BLaER1 treated with 17β-estradiol and CSF1 and Interleukin-3, amounts not matched to agents 10 nM and 100 nM (cell line): ENCODE measurements around the gene INPP5A.
A peak's percentile ranks its signal among the peaks of the same experiment; 100 is the strongest.

Source experiments
- H3K27ac ChIP-seq, 11 experiments: shearing (Covaris generic); formaldehyde crosslinking; 2 replicates each; pipeline ENCODE4 v1.8.1; 2022
- H3K27me3 ChIP-seq, 11 experiments: shearing (Covaris generic); formaldehyde crosslinking; 2 replicates each; pipeline ENCODE4 v1.8.1; 2022
- H3K36me3 ChIP-seq, 11 experiments: shearing (Covaris generic); formaldehyde crosslinking; 2 replicates each; pipeline ENCODE4 v1.8.1; 2022
- H3K4me1 ChIP-seq, 10 experiments: shearing (Covaris generic); formaldehyde crosslinking; 2 replicates each; pipeline ENCODE4 v1.8.1; 2022
- H3K4me2 ChIP-seq, 11 experiments: shearing (Covaris generic); formaldehyde crosslinking; 2 replicates each; pipeline ENCODE4 v1.8.1; 2022
- H3K4me3 ChIP-seq, 10 experiments: shearing (Covaris generic); formaldehyde crosslinking; 2 replicates each; pipeline ENCODE4 v1.8.1; 2022
- H3K9ac ChIP-seq, 11 experiments: shearing (Covaris generic); formaldehyde crosslinking; 2 replicates each; pipeline ENCODE4 v1.8.1; 2022
- H3K9me3 ChIP-seq, 11 experiments: shearing (Covaris generic); formaldehyde crosslinking; replicated peaks in 1 of 11; 2 replicates each; pipeline ENCODE4 v1.8.1; 2022
- H4K20me1 ChIP-seq, 11 experiments: shearing (Covaris generic); formaldehyde crosslinking; 2 replicates each; pipeline ENCODE4 v1.8.1; 2022
- Cebpa-rat ChIP-seq, 11 experiments: shearing (Covaris generic); IDR thresholded peaks; 2 replicates each; pipeline ENCODE4 v1.8.1; 2022

INPP5A gene

DNA sequence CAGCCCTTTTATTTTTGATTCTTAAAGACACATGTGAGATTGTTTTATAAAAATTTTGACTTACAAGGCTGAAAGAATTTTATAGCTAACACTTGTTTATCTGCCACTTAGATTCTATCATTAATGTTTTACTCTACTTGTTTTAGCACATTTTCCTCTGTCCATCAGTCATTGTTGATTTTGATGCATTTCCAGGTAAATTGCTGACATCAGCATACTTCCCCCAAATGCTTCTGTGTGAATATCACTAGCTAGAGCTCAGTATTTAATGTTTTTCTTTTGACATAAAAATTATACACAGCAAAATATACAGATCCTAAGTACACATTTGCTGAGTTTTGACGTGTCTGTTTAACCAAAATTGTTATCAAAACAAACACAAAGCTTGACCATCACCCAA, 43.0 kb downstream of the INPP5A start:
- H3K9me3 ChIP-seq: peaks cover 6 to 17% (median 11%) of the 10 kb centered on the region in 11 experiments; a peak in 20 of 22 replicates
- H3K4me2 ChIP-seq: peak overlapping the region in 4 of 11 experiments; percentile 98 to 100 (median 100); a peak in 4 of 22 replicates
- H3K27me3 ChIP-seq: peaks cover 0 to 98% (median 0%) of the 10 kb centered on the region in 11 experiments; a peak in 5 of 22 replicates
- H3K9ac ChIP-seq: no peak overlapping the region
- H3K4me1 ChIP-seq: peaks cover 39 to 78% (median 70%) of the 10 kb centered on the region in 10 experiments
- H3K4me3 ChIP-seq: no peak overlapping the region
- no peak overlapping the region for H3K27ac ChIP-seq
- H4K20me1 ChIP-seq: peaks cover 43 to 92% (median 50%) of the 10 kb centered on the region in 11 experiments
- peaks cover 0 to 25% (median 10%) of the 10 kb centered on the region in 11 experiments; a peak in 11 of 22 replicates for H3K36me3 ChIP-seq
- no peak for TF ChIP-seq Cebpa-rat (IDR thresholded peaks at IDR 0.05)

- no peak overlapping the region for H3K27ac ChIP-seq
- peaks cover 6 to 17% (median 11%) of the 10 kb centered on the region in 11 experiments; a peak in 20 of 22 replicates for H3K9me3 ChIP-seq
- H4K20me1 ChIP-seq: peaks cover 28 to 92% (median 37%) of the 10 kb centered on the region in 11 experiments
- H3K9ac ChIP-seq: no peak overlapping the region
- TF ChIP-seq Cebpa-rat (IDR thresholded peaks at IDR 0.05): no peak
- 0 out of 22 replicates have a peak overlapping the region, but pooled peaks of 1 of the 11 experiments have one; percentile 15 for H3K4me2 ChIP-seq
- H3K36me3 ChIP-seq: peaks cover 0 to 25% (median 10%) of the 10 kb centered on the region in 11 experiments; a peak in 11 of 22 replicates
- H3K4me1 ChIP-seq: peaks cover 39 to 78% (median 70%) of the 10 kb centered on the region in 10 experiments
- no peak overlapping the region for H3K4me3 ChIP-seq
- H3K27me3 ChIP-seq: peaks cover 0 to 97% (median 0%) of the 10 kb centered on the region in 11 experiments; a peak in 5 of 22 replicates
Observed at GRCh38 chr10:132582137-132582536, 44.5 kb downstream of the INPP5A start.

- peaks cover 39 to 78% (median 70%) of the 10 kb centered on the region in 10 experiments for H3K4me1 ChIP-seq
- H3K9me3 ChIP-seq: peaks cover 6 to 17% (median 11%) of the 10 kb centered on the region in 11 experiments; a peak in 20 of 22 replicates
- TF ChIP-seq Cebpa-rat (IDR thresholded peaks at IDR 0.05): no peak
Observed at GRCh38 chr10:132582771-132583170, 45.2 kb downstream of the INPP5A start.

DNA sequence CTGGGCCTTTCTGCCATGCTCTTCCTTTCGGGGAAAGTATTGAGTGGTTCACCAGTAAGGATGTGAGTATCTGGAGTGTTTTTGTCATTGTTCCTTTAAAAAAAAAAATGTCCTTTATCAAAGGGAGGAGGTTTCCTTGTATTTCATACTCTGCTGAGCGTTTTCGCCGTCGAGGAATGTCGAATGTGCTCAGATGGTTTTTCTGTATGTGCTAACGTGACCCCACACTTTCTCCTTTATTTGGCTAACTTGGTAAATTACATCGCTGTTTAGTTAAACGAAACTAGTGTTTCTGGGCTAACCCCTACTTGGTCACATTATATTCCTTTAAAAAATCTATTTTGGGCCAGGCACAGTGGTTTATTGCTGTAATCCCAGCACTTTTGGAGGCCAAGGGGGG, 45.9 kb downstream of the INPP5A start:
- H3K36me3 ChIP-seq: peaks cover 0 to 25% (median 10%) of the 10 kb centered on the region in 11 experiments; a peak in 10 of 22 replicates
- H3K27me3 ChIP-seq: peaks cover 0 to 86% (median 0%) of the 10 kb centered on the region in 11 experiments; a peak in 5 of 22 replicates
- H3K4me1 ChIP-seq: peaks cover 38 to 78% (median 70%) of the 10 kb centered on the region in 10 experiments
- H3K4me2 ChIP-seq: peak overlapping the region in 6 of 11 experiments; percentile 3 to 59 (median 30); a peak in 8 of 22 replicates
- H3K9me3 ChIP-seq: peaks cover 6 to 17% (median 11%) of the 10 kb centered on the region in 11 experiments; a peak in 20 of 22 replicates
- no peak overlapping the region for H3K4me3 ChIP-seq
- peak overlapping the region in 1 of 11 experiments; percentile 4; a peak in 1 of 22 replicates for H3K27ac ChIP-seq
- no peak overlapping the region for H3K9ac ChIP-seq
- TF ChIP-seq Cebpa-rat (IDR thresholded peaks at IDR 0.05): no peak
- peaks cover 15 to 92% (median 24%) of the 10 kb centered on the region in 11 experiments; a peak in 19 of 22 replicates for H4K20me1 ChIP-seq

More at GRCh38 chr10:132582771-132583170, 45.2 kb downstream of the INPP5A start:
- peaks cover 0 to 25% (median 10%) of the 10 kb centered on the region in 11 experiments; a peak in 10 of 22 replicates for H3K36me3 ChIP-seq
- H3K4me3 ChIP-seq: no peak overlapping the region
- H3K27ac ChIP-seq: no peak overlapping the region
- H4K20me1 ChIP-seq: peaks cover 22 to 92% (median 30%) of the 10 kb centered on the region in 11 experiments; a peak in 21 of 22 replicates
- no peak overlapping the region for H3K9ac ChIP-seq
- H3K27me3 ChIP-seq: peaks cover 0 to 93% (median 0%) of the 10 kb centered on the region in 11 experiments; a peak in 5 of 22 replicates
- H3K4me2 ChIP-seq: peak overlapping the region in 2 of 11 experiments; percentile 47 to 59; a peak in 3 of 22 replicates

DNA sequence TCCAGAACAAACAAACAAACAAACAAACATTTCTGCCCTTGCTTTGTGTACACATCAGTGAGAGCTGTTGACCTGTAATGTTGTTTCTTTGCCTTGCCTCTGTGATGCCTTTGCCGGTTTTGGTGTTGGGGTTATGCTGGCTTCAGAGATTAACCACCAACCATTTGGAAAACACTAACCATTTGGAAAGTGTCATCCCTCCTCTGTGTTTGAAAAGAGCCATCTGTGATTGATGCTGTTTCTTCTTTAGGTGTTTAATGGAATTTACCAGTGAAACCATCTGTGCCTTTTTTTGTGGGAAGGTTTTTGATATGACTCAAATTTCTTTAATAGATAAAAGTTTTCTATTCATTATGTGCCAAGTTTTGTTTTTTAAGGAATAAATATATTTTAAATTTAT, 46.5 kb downstream of the INPP5A start:
- H3K4me3 ChIP-seq: no peak overlapping the region
- H3K4me2 ChIP-seq: peak overlapping the region in 6 of 11 experiments; percentile 3 to 59 (median 30); a peak in 7 of 22 replicates
- peak overlapping the region in 1 of 11 experiments; percentile 4; a peak in 1 of 22 replicates for H3K27ac ChIP-seq
- H3K36me3 ChIP-seq: peaks cover 0 to 25% (median 10%) of the 10 kb centered on the region in 11 experiments; a peak in 10 of 22 replicates
- H3K9ac ChIP-seq: no peak overlapping the region; a peak in 1 of 22 replicates
- H4K20me1 ChIP-seq: peaks cover 8 to 90% (median 17%) of the 10 kb centered on the region in 11 experiments; a peak in 19 of 22 replicates
- H3K4me1 ChIP-seq: peaks cover 37 to 76% (median 68%) of the 10 kb centered on the region in 10 experiments
- H3K27me3 ChIP-seq: peaks cover 0 to 80% (median 0%) of the 10 kb centered on the region in 11 experiments; a peak in 5 of 22 replicates
- peaks cover 6 to 18% (median 12%) of the 10 kb centered on the region in 11 experiments; a peak in 20 of 22 replicates for H3K9me3 ChIP-seq
- no peak for TF ChIP-seq Cebpa-rat (IDR thresholded peaks at IDR 0.05)

DNA sequence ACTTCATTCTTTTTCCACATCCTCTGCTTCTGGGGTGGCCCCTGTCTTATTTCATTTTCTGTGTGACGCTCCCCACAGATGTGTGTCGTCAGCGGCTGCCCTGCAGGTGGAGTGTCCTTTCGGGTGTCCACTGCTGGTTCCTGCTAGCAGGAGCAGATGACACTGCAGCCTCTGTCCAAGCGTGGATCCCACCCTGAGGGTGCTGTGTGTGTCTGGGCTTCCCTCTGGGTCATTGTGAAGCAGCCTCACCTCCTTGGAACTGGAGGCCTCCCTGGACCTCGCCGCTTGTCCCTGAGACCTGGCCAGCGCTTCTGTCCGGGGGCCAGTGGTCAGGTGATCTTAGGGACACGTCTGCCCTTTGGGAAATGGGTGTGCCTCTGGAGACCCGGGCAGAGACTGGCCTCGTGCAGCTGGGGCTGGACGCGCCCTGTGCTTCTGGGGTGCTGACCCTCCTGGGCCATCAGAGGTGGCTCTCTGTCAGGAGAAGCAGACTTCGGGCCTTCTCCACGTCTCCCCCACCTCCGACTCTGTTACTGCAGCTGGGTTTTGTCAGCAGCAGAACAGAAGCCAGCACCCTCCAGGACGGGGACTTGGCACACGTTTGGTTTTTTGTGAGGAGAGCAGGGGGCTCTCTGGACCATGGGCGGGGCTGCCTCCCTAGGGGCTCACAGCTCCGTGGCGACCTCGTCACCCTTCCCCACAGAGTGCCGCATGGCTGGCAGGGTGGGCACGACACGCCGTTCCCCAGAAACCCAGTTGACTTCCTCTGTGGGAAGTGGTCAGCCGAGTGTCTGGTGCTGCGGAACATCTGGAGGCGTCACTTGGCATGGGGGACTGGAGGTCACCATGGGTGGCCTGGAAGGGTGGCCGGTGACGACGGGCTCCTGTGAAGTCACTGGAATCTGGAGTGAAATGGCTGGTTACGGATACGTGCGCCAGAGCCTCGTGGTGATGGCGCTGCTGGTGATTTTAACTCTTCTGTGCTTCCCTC, 48.4 kb downstream of the INPP5A start:
- peak overlapping the region in 10 of 11 experiments; percentile 77 to 99 (median 97); a peak in 20 of 22 replicates for H3K27ac ChIP-seq
- peaks cover 5 to 32% (median 10%) of the 10 kb centered on the region in 11 experiments; a peak in 20 of 22 replicates for H3K9me3 ChIP-seq
- H3K4me1 ChIP-seq: peaks cover 56 to 81% (median 76%) of the 10 kb centered on the region in 10 experiments
- no peak for TF ChIP-seq Cebpa-rat (IDR thresholded peaks at IDR 0.05)
- peak overlapping the region in 6 of 10 experiments; percentile 5 to 28 (median 25); a peak in 6 of 20 replicates for H3K4me3 ChIP-seq
- peak overlapping the region in 9 of 11 experiments; percentile 73 to 85 (median 83); a peak in 18 of 22 replicates for H3K9ac ChIP-seq
- H4K20me1 ChIP-seq: peaks cover 0 to 90% (median 6%) of the 10 kb centered on the region in 11 experiments; a peak in 10 of 22 replicates
- H3K4me2 ChIP-seq: peak overlapping the region; percentile 86 to 97 (median 95)
- peaks cover 0 to 31% (median 6%) of the 10 kb centered on the region in 11 experiments; a peak in 11 of 22 replicates for H3K36me3 ChIP-seq
- peaks cover 0 to 80% (median 0%) of the 10 kb centered on the region in 11 experiments; a peak in 4 of 22 replicates for H3K27me3 ChIP-seq

GRCh38 chr10:132586739-132587138, 49.2 kb downstream of the INPP5A start:
- H3K4me3 ChIP-seq: peak overlapping the region in 2 of 10 experiments; percentile 5 to 25; a peak in 1 of 20 replicates
- H3K9me3 ChIP-seq: peaks cover 0 to 32% (median 4%) of the 10 kb centered on the region in 11 experiments; a peak in 12 of 22 replicates
- H3K36me3 ChIP-seq: peaks cover 0 to 29% (median 0%) of the 10 kb centered on the region in 11 experiments; a peak in 7 of 22 replicates
- H3K4me2 ChIP-seq: peak overlapping the region; percentile 86 to 97 (median 95)
- H3K27ac ChIP-seq: peak overlapping the region; percentile 31 to 99 (median 97); a peak in 21 of 22 replicates
- H4K20me1 ChIP-seq: peaks cover 0 to 94% (median 6%) of the 10 kb centered on the region in 11 experiments; a peak in 10 of 22 replicates
- peaks cover 0 to 79% (median 0%) of the 10 kb centered on the region in 11 experiments; a peak in 4 of 22 replicates for H3K27me3 ChIP-seq
- peaks cover 61 to 88% (median 82%) of the 10 kb centered on the region in 10 experiments for H3K4me1 ChIP-seq
- H3K9ac ChIP-seq: peak overlapping the region in 9 of 11 experiments; percentile 73 to 86 (median 83); a peak in 17 of 22 replicates
- no peak for TF ChIP-seq Cebpa-rat (IDR thresholded peaks at IDR 0.05)
